ENCODE measurements around the gene TMEM255B. TPM values are rescaled to one million over a fixed set of nuclear protein-coding genes. Genes with fewer than 3 reads are reported as not detected.

The TMEM255B gene
- total and polyA plus RNA-seq, 11 donors = 1.4 to 20.3 (median 4.4) TPM

GRCh38 chr13:113843864-113844556 lies 85.0 kb downstream of the TMEM255B start:
- ATAC-seq = peak in 1 of 4 donors; percentile 33
- Histone ChIP-seq H3K36me3 (peaks cover 0 to 55% (median 34%) of the 10 kb centered on the region in 9 donors), H3K4me1 (peaks cover 11 to 99% (median 66%) of the 10 kb centered on the region in 12 donors), H3K4me3 (no peak overlapping the region), H3K27ac (peak overlapping the region in 10 of 12 donors; percentile 36 to 67 (median 46)), H3K27me3 (no peaks in the 10 kb centered on the region), H3K9me3 (no peaks in the 10 kb centered on the region)
- DNase-seq = peak in 2 of 5 donors; percentile 45 to 66
- no peak for TF ChIP-seq POLR2A (IDR thresholded peaks at IDR 0.05)
- no peak for TF ChIP-seq CTCF (IDR thresholded peaks at IDR 0.05)
- 48 to 63% (median 54%) methylated on average over 22 to 26 of the region's 26 CpGs for WGBS, 4 donors
- intact Hi-C loops (cut with DNase I) = loop anchor here in 1 of 10 donors (2.0 kb wide), 1 partner anchor 19 kb away; no protein-coding TSS in a partner anchor

GRCh38 chr13:113845055-113845454 lies 86.0 kb downstream of the TMEM255B start:
- intact Hi-C loops (cut with DNase I) = loop anchor here in 1 of 10 donors (2.0 kb wide), 1 partner anchor 18 kb away; no protein-coding TSS in a partner anchor
- H3K27me3 ChIP-seq = no peaks in the 10 kb centered on the region
- TF ChIP-seq CTCF (IDR thresholded peaks at IDR 0.05) = no peak
- TF ChIP-seq POLR2A (IDR thresholded peaks at IDR 0.05) = no peak
- peaks cover 0 to 52% (median 34%) of the 10 kb centered on the region in 9 donors for H3K36me3 ChIP-seq
- ATAC-seq = no peak
- H3K9me3 ChIP-seq = no peaks in the 10 kb centered on the region
- peaks cover 4 to 99% (median 64%) of the 10 kb centered on the region in 12 donors for H3K4me1 ChIP-seq
- no peak overlapping the region for H3K27ac ChIP-seq
- H3K4me3 ChIP-seq = no peak overlapping the region
- WGBS, 4 donors = 87 to 93% (median 88%) methylated on average over 13 of the region's 13 CpGs
- DNase-seq = peak in 1 of 5 donors; percentile 49

- peak overlapping the region in 1 of 12 donors; percentile 49 for H3K27ac ChIP-seq
- H3K4me1 ChIP-seq = peaks cover 3 to 97% (median 61%) of the 10 kb centered on the region in 12 donors
- H3K27me3 ChIP-seq = no peaks in the 10 kb centered on the region
- ATAC-seq (no peak), DNase-seq (peak in 2 of 5 donors; percentile 28 to 29)
- WGBS, 4 donors = 88 to 91% (median 90%) methylated on average over 30 of the region's 30 CpGs
- H3K36me3 ChIP-seq = peaks cover 0 to 49% (median 34%) of the 10 kb centered on the region in 9 donors
- no peaks in the 10 kb centered on the region for H3K9me3 ChIP-seq
- no peak for TF ChIP-seq CTCF (IDR thresholded peaks at IDR 0.05)
- intact Hi-C loops (cut with DNase I) = loop anchor here in 1 of 10 donors (2.0 kb wide), 1 partner anchor 17 kb away; no protein-coding TSS in a partner anchor
- no peak overlapping the region for H3K4me3 ChIP-seq
Measured at GRCh38 chr13:113845723-113846635, 87.0 kb downstream of the TMEM255B start.
